H1 (cell line): ENCODE results near the gene TMPO. TPM values are rescaled to one million over a fixed set of nuclear protein-coding genes. Genes with fewer than 3 reads are reported as not detected.

ENCODE experiments used
- KDM5A ChIP-seq: fragments of 200-600 bp; IDR thresholded peaks from 2 replicates; pipeline ENCODE4 v1.7.1; 2012; ENCODE audit warnings: mild to moderate bottlenecking, low read length, inconsistent platforms, mixed read lengths
- SAP30 ChIP-seq: fragments of 300-600 bp; sonication (generic); IDR thresholded peaks from 2 replicates; pipeline ENCODE4 v1.7.1; 2012; ENCODE audit warnings: low read length, moderate library complexity, mild to moderate bottlenecking, inconsistent platforms; ENCODE audit not compliant: insufficient read depth, insufficient replicate concordance
- polyA plus RNA-seq, 7 experiments: library from polyadenylated mRNA; depleted of rRNA in 3 of 7; stranded (reverse) in 5 of 7; unstranded in 2 of 7; fragments of >200 nt in 5 of 7; fragments of 200-250 nt in 2 of 7; gene quantifications; 1 replicate in 5 of 7; 2 replicates in 1 of 7; 4 replicates in 1 of 7; pipeline versions ENCODE4 v1.2.1 to v1.2.3, GENCODE V29; 2011 to 2013; ENCODE audit warnings: missing spikeins in 2 of 7, mixed read lengths in 2 of 7
- total RNA-seq: library from RNA; stranded (reverse); fragmentation: NEBNext Ultra II Directional; extraction: Animal tissue kit (Norgen Biotek cat#: 25700); gene quantifications from 2 replicates; pipeline ENCODE4 v1.2.1, GENCODE V29; 2021
- TF ChIP-seq, protein P1 (sequence below): fragments of 300-600 bp; sonication (generic); IDR thresholded peaks from 2 replicates; pipeline ENCODE4 v1.7.1; 2012; ENCODE audit warnings: low read length, moderate library complexity, mild to moderate bottlenecking, inconsistent platforms; ENCODE audit not compliant: insufficient replicate concordance

TMPO gene
- total and polyA plus RNA-seq, 2 of the 8 experiments (the other 6 are each of a cell fraction or from before 2014, with no cell fraction given): 43.9 to 195 TPM

GRCh38 chr12:98471085-98471484, 44.3 kb upstream of the TMPO start (continued):
- TF ChIP-seq, protein P1, sequence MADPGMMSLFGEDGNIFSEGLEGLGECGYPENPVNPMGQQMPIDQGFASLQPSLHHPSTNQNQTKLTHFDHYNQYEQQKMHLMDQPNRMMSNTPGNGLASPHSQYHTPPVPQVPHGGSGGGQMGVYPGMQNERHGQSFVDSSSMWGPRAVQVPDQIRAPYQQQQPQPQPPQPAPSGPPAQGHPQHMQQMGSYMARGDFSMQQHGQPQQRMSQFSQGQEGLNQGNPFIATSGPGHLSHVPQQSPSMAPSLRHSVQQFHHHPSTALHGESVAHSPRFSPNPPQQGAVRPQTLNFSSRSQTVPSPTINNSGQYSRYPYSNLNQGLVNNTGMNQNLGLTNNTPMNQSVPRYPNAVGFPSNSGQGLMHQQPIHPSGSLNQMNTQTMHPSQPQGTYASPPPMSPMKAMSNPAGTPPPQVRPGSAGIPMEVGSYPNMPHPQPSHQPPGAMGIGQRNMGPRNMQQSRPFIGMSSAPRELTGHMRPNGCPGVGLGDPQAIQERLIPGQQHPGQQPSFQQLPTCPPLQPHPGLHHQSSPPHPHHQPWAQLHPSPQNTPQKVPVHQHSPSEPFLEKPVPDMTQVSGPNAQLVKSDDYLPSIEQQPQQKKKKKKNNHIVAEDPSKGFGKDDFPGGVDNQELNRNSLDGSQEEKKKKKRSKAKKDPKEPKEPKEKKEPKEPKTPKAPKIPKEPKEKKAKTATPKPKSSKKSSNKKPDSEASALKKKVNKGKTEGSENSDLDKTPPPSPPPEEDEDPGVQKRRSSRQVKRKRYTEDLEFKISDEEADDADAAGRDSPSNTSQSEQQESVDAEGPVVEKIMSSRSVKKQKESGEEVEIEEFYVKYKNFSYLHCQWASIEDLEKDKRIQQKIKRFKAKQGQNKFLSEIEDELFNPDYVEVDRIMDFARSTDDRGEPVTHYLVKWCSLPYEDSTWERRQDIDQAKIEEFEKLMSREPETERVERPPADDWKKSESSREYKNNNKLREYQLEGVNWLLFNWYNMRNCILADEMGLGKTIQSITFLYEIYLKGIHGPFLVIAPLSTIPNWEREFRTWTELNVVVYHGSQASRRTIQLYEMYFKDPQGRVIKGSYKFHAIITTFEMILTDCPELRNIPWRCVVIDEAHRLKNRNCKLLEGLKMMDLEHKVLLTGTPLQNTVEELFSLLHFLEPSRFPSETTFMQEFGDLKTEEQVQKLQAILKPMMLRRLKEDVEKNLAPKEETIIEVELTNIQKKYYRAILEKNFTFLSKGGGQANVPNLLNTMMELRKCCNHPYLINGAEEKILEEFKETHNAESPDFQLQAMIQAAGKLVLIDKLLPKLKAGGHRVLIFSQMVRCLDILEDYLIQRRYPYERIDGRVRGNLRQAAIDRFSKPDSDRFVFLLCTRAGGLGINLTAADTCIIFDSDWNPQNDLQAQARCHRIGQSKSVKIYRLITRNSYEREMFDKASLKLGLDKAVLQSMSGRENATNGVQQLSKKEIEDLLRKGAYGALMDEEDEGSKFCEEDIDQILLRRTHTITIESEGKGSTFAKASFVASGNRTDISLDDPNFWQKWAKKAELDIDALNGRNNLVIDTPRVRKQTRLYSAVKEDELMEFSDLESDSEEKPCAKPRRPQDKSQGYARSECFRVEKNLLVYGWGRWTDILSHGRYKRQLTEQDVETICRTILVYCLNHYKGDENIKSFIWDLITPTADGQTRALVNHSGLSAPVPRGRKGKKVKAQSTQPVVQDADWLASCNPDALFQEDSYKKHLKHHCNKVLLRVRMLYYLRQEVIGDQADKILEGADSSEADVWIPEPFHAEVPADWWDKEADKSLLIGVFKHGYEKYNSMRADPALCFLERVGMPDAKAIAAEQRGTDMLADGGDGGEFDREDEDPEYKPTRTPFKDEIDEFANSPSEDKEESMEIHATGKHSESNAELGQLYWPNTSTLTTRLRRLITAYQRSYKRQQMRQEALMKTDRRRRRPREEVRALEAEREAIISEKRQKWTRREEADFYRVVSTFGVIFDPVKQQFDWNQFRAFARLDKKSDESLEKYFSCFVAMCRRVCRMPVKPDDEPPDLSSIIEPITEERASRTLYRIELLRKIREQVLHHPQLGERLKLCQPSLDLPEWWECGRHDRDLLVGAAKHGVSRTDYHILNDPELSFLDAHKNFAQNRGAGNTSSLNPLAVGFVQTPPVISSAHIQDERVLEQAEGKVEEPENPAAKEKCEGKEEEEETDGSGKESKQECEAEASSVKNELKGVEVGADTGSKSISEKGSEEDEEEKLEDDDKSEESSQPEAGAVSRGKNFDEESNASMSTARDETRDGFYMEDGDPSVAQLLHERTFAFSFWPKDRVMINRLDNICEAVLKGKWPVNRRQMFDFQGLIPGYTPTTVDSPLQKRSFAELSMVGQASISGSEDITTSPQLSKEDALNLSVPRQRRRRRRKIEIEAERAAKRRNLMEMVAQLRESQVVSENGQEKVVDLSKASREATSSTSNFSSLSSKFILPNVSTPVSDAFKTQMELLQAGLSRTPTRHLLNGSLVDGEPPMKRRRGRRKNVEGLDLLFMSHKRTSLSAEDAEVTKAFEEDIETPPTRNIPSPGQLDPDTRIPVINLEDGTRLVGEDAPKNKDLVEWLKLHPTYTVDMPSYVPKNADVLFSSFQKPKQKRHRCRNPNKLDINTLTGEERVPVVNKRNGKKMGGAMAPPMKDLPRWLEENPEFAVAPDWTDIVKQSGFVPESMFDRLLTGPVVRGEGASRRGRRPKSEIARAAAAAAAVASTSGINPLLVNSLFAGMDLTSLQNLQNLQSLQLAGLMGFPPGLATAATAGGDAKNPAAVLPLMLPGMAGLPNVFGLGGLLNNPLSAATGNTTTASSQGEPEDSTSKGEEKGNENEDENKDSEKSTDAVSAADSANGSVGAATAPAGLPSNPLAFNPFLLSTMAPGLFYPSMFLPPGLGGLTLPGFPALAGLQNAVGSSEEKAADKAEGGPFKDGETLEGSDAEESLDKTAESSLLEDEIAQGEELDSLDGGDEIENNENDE: no peak
- TF ChIP-seq SAP30 (no peak), KDM5A (no peak)
